SK-N-SH treated with all-trans-retinoic acid at 6 μM for 48 hours (cell line): Measurements from ENCODE around the gene SUGT1.

Experiments
- ATAC-seq: fragments of 200-7000 bp; cut with Tn5 transposase; 3 replicates; pipeline ENCODE4 v1.9.1; 2020; ENCODE audit warnings: mild to moderate bottlenecking, moderate library complexity
- ARNTL ChIP-seq: fragments of 450-650 bp; formaldehyde crosslinking; IDR thresholded peaks from 2 replicates; pipeline ENCODE4 v1.5.0; 2020; ENCODE audit warnings: low read depth, mild to moderate bottlenecking, moderate library complexity, borderline replicate concordance
- BACH2 ChIP-seq: fragments of 250-450 bp; sonication (Bioruptor Pico); IDR thresholded peaks from 2 replicates; pipeline ENCODE4 v1.9.0; 2021; ENCODE audit warnings: mild to moderate bottlenecking, borderline replicate concordance
- CREB5 ChIP-seq: fragments of 250-450 bp; sonication (Bioruptor Pico); IDR thresholded peaks from 2 replicates; pipeline ENCODE4 v1.5.1; 2020; ENCODE audit warnings: low read depth, mild to moderate bottlenecking, moderate library complexity
- CSDC2 ChIP-seq: fragments of 250-450 bp; sonication (Bioruptor Pico); IDR thresholded peaks from 2 replicates; pipeline ENCODE4 v1.5.0; 2020; ENCODE audit warnings: mild to moderate bottlenecking, moderate library complexity
- CSRNP3 ChIP-seq: fragments of 250-450 bp; sonication (Bioruptor Pico); IDR thresholded peaks from 2 replicates; pipeline ENCODE4 v1.5.1; 2021; ENCODE audit warnings: mild to moderate bottlenecking, moderate library complexity
- ESRRG ChIP-seq: fragments of 250-450 bp; sonication (Bioruptor Pico); IDR thresholded peaks from 2 replicates; pipeline ENCODE4 v1.6.1; 2021; ENCODE audit warnings: mild to moderate bottlenecking
- GLIS3 ChIP-seq: fragments of 250-450 bp; sonication (Bioruptor Pico); IDR thresholded peaks from 2 replicates; pipeline ENCODE4 v1.5.0; 2020; ENCODE audit warnings: mild to moderate bottlenecking, moderate library complexity
- ISL1 ChIP-seq: fragments of 250-450 bp; sonication (Bioruptor Pico); IDR thresholded peaks from 2 replicates; pipeline ENCODE4 v2.1.2; 2022; ENCODE audit warnings: mild to moderate bottlenecking, moderate library complexity
- OSR1 ChIP-seq: fragments of 250-450 bp; sonication (Bioruptor Pico); IDR thresholded peaks from 2 replicates; pipeline ENCODE4 v1.8.0; 2022; ENCODE audit warnings: moderate library complexity, mild to moderate bottlenecking, inconsistent platforms
- PATZ1 ChIP-seq: fragments of 250-450 bp; sonication (Bioruptor Pico); IDR thresholded peaks from 2 replicates; pipeline ENCODE4 v1.8.0; 2020; ENCODE audit warnings: mild to moderate bottlenecking, moderate library complexity, borderline replicate concordance
- POU6F1 ChIP-seq: fragments of 250-450 bp; sonication (Bioruptor Pico); IDR thresholded peaks from 2 replicates; pipeline ENCODE4 v1.8.0; 2021; ENCODE audit warnings: low read depth, mild to moderate bottlenecking, moderate library complexity, borderline replicate concordance
- PPARA ChIP-seq: fragments of 250-450 bp; sonication (Bioruptor Pico); IDR thresholded peaks from 2 replicates; pipeline ENCODE4 v1.5.0; 2020; ENCODE audit warnings: mild to moderate bottlenecking, borderline replicate concordance
- RARB ChIP-seq: fragments of 250-450 bp; sonication (Bioruptor Pico); IDR thresholded peaks from 2 replicates; pipeline ENCODE4 v1.8.0; 2021; ENCODE audit warnings: mild to moderate bottlenecking, moderate library complexity
- SNAI2 ChIP-seq: fragments of 250-450 bp; sonication (Bioruptor Pico); IDR thresholded peaks from 2 replicates; pipeline ENCODE4 v1.5.0; 2020; ENCODE audit warnings: mild to moderate bottlenecking, moderate library complexity
- TCF4 ChIP-seq: fragments of 250-450 bp; sonication (Bioruptor Pico); IDR thresholded peaks from 2 replicates; pipeline ENCODE4 v1.8.0; 2021; ENCODE audit warnings: mild to moderate bottlenecking, moderate library complexity, borderline replicate concordance
- TOX ChIP-seq: fragments of 250-450 bp; sonication (Bioruptor Pico); IDR thresholded peaks from 2 replicates; pipeline ENCODE4 v1.8.0; 2021; ENCODE audit warnings: mild to moderate bottlenecking, moderate library complexity, borderline replicate concordance
- TSHZ2 ChIP-seq: fragments of 250-450 bp; sonication (Bioruptor Pico); IDR thresholded peaks from 2 replicates; pipeline ENCODE4 v1.5.0; 2020; ENCODE audit warnings: mild to moderate bottlenecking, moderate library complexity
- ZC3H10 ChIP-seq: fragments of 250-450 bp; sonication (Bioruptor Pico); IDR thresholded peaks from 2 replicates; pipeline ENCODE4 v1.5.1; 2021; ENCODE audit warnings: mild to moderate bottlenecking, moderate library complexity
- ZFP3 ChIP-seq: fragments of 250-450 bp; sonication (Bioruptor Pico); IDR thresholded peaks from 2 replicates; pipeline ENCODE4 v1.5.0; 2020; ENCODE audit warnings: mild to moderate bottlenecking, moderate library complexity
- ZFP30 ChIP-seq: fragments of 450-650 bp; formaldehyde crosslinking; IDR thresholded peaks from 2 replicates; pipeline ENCODE4 v1.5.0; 2022; ENCODE audit warnings: mild to moderate bottlenecking, moderate library complexity
- ZNF565 ChIP-seq: fragments of 450-650 bp; formaldehyde crosslinking; conservative IDR thresholded peaks from 2 replicates; pipeline ENCODE4 v1.5.0; 2020; ENCODE audit warnings: low read depth, mild to moderate bottlenecking, moderate library complexity
- ZNF70 ChIP-seq: fragments of 450-650 bp; formaldehyde crosslinking; IDR thresholded peaks from 2 replicates; pipeline ENCODE4 v1.5.0; 2020; ENCODE audit warnings: mild to moderate bottlenecking, moderate library complexity
- ZNF8 ChIP-seq: fragments of 450-650 bp; formaldehyde crosslinking; IDR thresholded peaks from 2 replicates; pipeline ENCODE4 v1.5.0; 2020; ENCODE audit warnings: mild to moderate bottlenecking, moderate library complexity

The SUGT1 gene

GRCh38 chr13:52703482-52703881 lies 50.8 kb downstream of the SUGT1 start (continued):
- TF ChIP-seq TSHZ2 (no peak), BACH2 (CRISPR knock-in tag) (no peak), ZFP3 (CRISPR knock-in tag) (no peak), ZNF70 (CRISPR knock-in tag) (no peak), ZC3H10 (CRISPR knock-in tag) (no peak), OSR1 (CRISPR knock-in tag) (no peak)
- TF ChIP-seq, all 23 proteins: peak for 0

GRCh38 chr13:52706081-52706480 lies 53.4 kb downstream of the SUGT1 start:
- no peak for TF ChIP-seq PATZ1 (CRISPR knock-in tag)
- no peak for TF ChIP-seq PPARA (CRISPR knock-in tag)
- no peak for TF ChIP-seq ZFP3 (CRISPR knock-in tag)
- TF ChIP-seq ZC3H10 (CRISPR knock-in tag), result no peak
- no peak for TF ChIP-seq CSRNP3 (CRISPR knock-in tag)
- no peak for TF ChIP-seq ZNF70 (CRISPR knock-in tag)
- no peak for TF ChIP-seq CREB5 (CRISPR knock-in tag)
- no peak for TF ChIP-seq OSR1 (CRISPR knock-in tag)
- no peak for TF ChIP-seq ZFP30
- no peak for TF ChIP-seq ISL1 (CRISPR knock-in tag)
- no peak for TF ChIP-seq CSDC2 (CRISPR knock-in tag)
- no peak for TF ChIP-seq TCF4
- no peak for TF ChIP-seq ESRRG
- TF ChIP-seq TOX (CRISPR knock-in tag), result no peak
- no peak for TF ChIP-seq SNAI2
- no peak for TF ChIP-seq GLIS3 (CRISPR knock-in tag)
- TF ChIP-seq ZNF565, result no peak
- TF ChIP-seq ARNTL, result no peak
- TF ChIP-seq RARB (CRISPR knock-in tag), result no peak
- TF ChIP-seq BACH2 (CRISPR knock-in tag), result no peak
- no peak for ATAC-seq

GRCh38 chr13:52707375-52707774 lies 54.7 kb downstream of the SUGT1 start:
- ATAC-seq, result no peak
- TF ChIP-seq CSRNP3 (CRISPR knock-in tag), result no peak
- no peak for TF ChIP-seq ZFP30
- TF ChIP-seq SNAI2, result no peak
- TF ChIP-seq GLIS3 (CRISPR knock-in tag), result no peak
- no peak for TF ChIP-seq PATZ1 (CRISPR knock-in tag)
- no peak for TF ChIP-seq ISL1 (CRISPR knock-in tag)
- TF ChIP-seq CSDC2 (CRISPR knock-in tag), result no peak
- no peak for TF ChIP-seq OSR1 (CRISPR knock-in tag)
- TF ChIP-seq CREB5 (CRISPR knock-in tag), result no peak
- TF ChIP-seq ZNF70 (CRISPR knock-in tag), result no peak
- TF ChIP-seq TCF4, result no peak
- no peak for TF ChIP-seq ZNF565
- TF ChIP-seq ESRRG, result no peak
- no peak for TF ChIP-seq POU6F1 (CRISPR knock-in tag)
- TF ChIP-seq ARNTL, result no peak
- TF ChIP-seq ZNF8 (CRISPR knock-in tag), result no peak
- TF ChIP-seq PPARA (CRISPR knock-in tag), result no peak
- TF ChIP-seq TOX (CRISPR knock-in tag), result no peak
